Fibroblast of lung (primary cell): ENCODE measurements around the gene NRG2. TPM values are rescaled to one million over a fixed set of nuclear protein-coding genes. Genes with fewer than 3 reads are reported as not detected.
A peak's percentile ranks its signal among the peaks of the same experiment; 100 is the strongest.

Source experiments
- DNase-seq, 2 donors: peaks; one replicate each; pipeline versions ENCODE4 v3.0.0 to v3.0.0-alpha.2; 2010; ENCODE audit warnings: low read depth in 2 of 2
- H2AFZ ChIP-seq: 2 replicates; pipeline ENCODE4 v1.5.1; 2012; ENCODE audit warnings: low read length, control low read depth, inconsistent platforms
- H3K27ac ChIP-seq: 2 replicates; pipeline ENCODE4 v1.5.1; 2011; ENCODE audit warnings: low read length, control low read depth; ENCODE audit not compliant: insufficient read depth
- H3K27me3 ChIP-seq: 2 replicates; pipeline ENCODE4 v1.5.1; 2011; ENCODE audit warnings: mild to moderate bottlenecking, low read length; ENCODE audit not compliant: control insufficient read depth, insufficient read depth
- H3K36me3 ChIP-seq: 2 replicates; pipeline ENCODE4 v1.5.1; 2011; ENCODE audit warnings: low read length; ENCODE audit not compliant: control insufficient read depth, insufficient read depth
- H3K4me1 ChIP-seq: 2 replicates; pipeline ENCODE4 v1.5.1; 2011; ENCODE audit warnings: low read length; ENCODE audit not compliant: control insufficient read depth, insufficient read depth; ENCODE audit errors: extremely low read depth
- H3K4me2 ChIP-seq: 2 replicates; pipeline ENCODE4 v1.5.1; 2011; ENCODE audit warnings: low read length, control low read depth; ENCODE audit not compliant: insufficient read depth; ENCODE audit errors: extremely low read depth
- H3K4me3 ChIP-seq, 4 experiments: fragments of 200-600 bp in 1 of 4; sonication (generic) in 1 of 4; replicated peaks in 1 of 4; 2 replicates each; pipeline ENCODE4 v1.5.1; 2011 to 2016; ENCODE audit warnings: low read length in 4 of 4, low read depth in 3 of 4, mild to moderate bottlenecking in 3 of 4, control low read depth in 2 of 4, inconsistent platforms in 1 of 4, mixed read lengths in 1 of 4; ENCODE audit not compliant: insufficient read depth in 1 of 4; ENCODE audit errors: control extremely low read depth in 1 of 4
- H3K79me2 ChIP-seq: 2 replicates; pipeline ENCODE4 v1.5.1; 2012; ENCODE audit warnings: mild to moderate bottlenecking, low read length, inconsistent platforms; ENCODE audit not compliant: control insufficient read depth, insufficient read depth
- H3K9ac ChIP-seq: 2 replicates; pipeline ENCODE4 v1.5.1; 2011; ENCODE audit warnings: mild to moderate bottlenecking, low read length, control low read depth; ENCODE audit not compliant: insufficient read depth
- H3K9me3 ChIP-seq: 2 replicates; pipeline ENCODE4 v1.5.1; 2012; ENCODE audit warnings: low read depth, low read length; ENCODE audit not compliant: control insufficient read depth, insufficient read depth
- H4K20me1 ChIP-seq: 2 replicates; pipeline ENCODE4 v1.5.1; 2011; ENCODE audit warnings: low read length; ENCODE audit not compliant: control insufficient read depth, insufficient read depth; ENCODE audit errors: extremely low read depth
- EZH2 ChIP-seq: IDR thresholded peaks from 2 replicates; pipeline ENCODE4 v1.5.1; 2012; ENCODE audit warnings: low read length, control low read depth, mild to moderate bottlenecking; ENCODE audit errors: missing control alignments
- polyA plus RNA-seq, 2 donors: library from polyadenylated mRNA; depleted of rRNA in 1 of 2; stranded (reverse) in 1 of 2; unstranded in 1 of 2; fragments of >200 nt; gene quantifications; 2 replicates each; pipeline ENCODE4 v1.2.1, GENCODE V29; 2011 to 2012; ENCODE audit warnings: missing spikeins in 1 of 2
- total RNA-seq: library from RNA; depleted of rRNA; stranded (reverse); fragments of >200 nt; gene quantifications from 2 replicates; pipeline ENCODE4 v1.2.1, GENCODE V29; 2014
- TF ChIP-seq, protein P1 (sequence below), 2 donors: IDR thresholded peaks in 1 of 2; conservative IDR thresholded peaks in 1 of 2; 1 replicate in 1 of 2; 2 replicates in 1 of 2; pipeline ENCODE4 v1.5.1; 2011 to 2012; ENCODE audit warnings: low read length in 2 of 2, control low read depth in 1 of 2, inconsistent platforms in 1 of 2, low read depth in 1 of 2, mild to moderate bottlenecking in 1 of 2

NRG2 gene
- total and polyA plus RNA-seq, 2 donors (not counting 1 experiment from before 2014, with no cell fraction given): 0.28 to 1.3 TPM

DNA sequence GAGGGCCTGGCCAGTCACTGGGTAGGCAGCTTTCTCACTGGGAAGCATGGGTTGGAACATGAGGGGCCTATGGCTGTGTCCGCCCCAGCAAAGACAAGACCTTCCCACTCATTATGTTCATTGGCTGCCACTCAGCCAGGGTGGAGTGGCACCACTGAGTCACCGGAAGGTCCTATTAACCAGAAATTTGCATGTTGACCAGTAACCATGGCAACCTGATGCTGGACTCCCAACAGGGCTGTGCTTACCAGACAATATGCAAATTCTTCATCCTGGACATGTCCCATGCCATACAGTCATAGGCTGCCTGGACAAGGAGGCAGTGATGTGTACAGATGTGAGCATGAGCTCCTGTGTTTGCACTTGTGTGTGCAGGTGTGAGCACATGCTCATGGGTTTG, 180.8 kb downstream of the NRG2 start:
- TF ChIP-seq, protein P1, sequence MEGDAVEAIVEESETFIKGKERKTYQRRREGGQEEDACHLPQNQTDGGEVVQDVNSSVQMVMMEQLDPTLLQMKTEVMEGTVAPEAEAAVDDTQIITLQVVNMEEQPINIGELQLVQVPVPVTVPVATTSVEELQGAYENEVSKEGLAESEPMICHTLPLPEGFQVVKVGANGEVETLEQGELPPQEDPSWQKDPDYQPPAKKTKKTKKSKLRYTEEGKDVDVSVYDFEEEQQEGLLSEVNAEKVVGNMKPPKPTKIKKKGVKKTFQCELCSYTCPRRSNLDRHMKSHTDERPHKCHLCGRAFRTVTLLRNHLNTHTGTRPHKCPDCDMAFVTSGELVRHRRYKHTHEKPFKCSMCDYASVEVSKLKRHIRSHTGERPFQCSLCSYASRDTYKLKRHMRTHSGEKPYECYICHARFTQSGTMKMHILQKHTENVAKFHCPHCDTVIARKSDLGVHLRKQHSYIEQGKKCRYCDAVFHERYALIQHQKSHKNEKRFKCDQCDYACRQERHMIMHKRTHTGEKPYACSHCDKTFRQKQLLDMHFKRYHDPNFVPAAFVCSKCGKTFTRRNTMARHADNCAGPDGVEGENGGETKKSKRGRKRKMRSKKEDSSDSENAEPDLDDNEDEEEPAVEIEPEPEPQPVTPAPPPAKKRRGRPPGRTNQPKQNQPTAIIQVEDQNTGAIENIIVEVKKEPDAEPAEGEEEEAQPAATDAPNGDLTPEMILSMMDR (conservative IDR thresholded peaks at IDR 0.05 in 1 of 2, IDR thresholded peaks at IDR 0.05 in 1 of 2; ENCODE audit: low read depth in 1 of 2, low read length in 2 of 2): no peak
- TF ChIP-seq EZH2: no peak
- Histone ChIP-seq H3K79me2 (no peaks in the 10 kb centered on the region), H3K4me3 (no peak overlapping the region), H3K4me2 (no peak overlapping the region), H4K20me1 (no peaks in the 10 kb centered on the region), H3K9ac (no peak overlapping the region), H2AFZ (no peak overlapping the region), H3K36me3 (no peaks in the 10 kb centered on the region), H3K4me1 (no peaks in the 10 kb centered on the region), H3K9me3 (no peaks in the 10 kb centered on the region), H3K27me3 (peaks cover under 1% of the 10 kb centered on the region), H3K27ac (no peak overlapping the region)
- DNase-seq: peak; percentile 8 to 62

DNA sequence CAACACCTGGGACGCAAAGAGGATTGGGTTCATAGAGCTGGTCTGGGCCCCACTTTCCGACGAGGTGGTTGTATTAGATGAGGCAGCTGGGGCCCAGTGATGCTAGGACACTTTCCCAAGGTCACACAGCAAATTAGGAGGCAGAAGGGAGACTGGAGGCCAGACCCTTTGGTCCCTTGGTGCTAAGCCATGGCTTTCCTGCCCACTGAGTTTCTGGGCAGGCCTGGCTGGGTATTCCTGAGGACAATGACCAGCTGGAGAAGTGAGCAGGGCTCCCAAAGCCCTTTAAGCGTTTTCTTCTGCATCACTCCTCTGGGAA, 181.3 kb downstream of the NRG2 start:
- Histone ChIP-seq H3K27ac (no peak overlapping the region), H3K9me3 (no peaks in the 10 kb centered on the region), H3K4me1 (no peaks in the 10 kb centered on the region), H2AFZ (no peak overlapping the region), H3K79me2 (no peaks in the 10 kb centered on the region), H3K36me3 (no peaks in the 10 kb centered on the region), H3K27me3 (no peaks in the 10 kb centered on the region), H3K4me3 (no peak overlapping the region), H3K9ac (no peak overlapping the region), H3K4me2 (no peak overlapping the region), H4K20me1 (no peaks in the 10 kb centered on the region)
- TF ChIP-seq, protein P1 (conservative IDR thresholded peaks at IDR 0.05 in 1 of 2, IDR thresholded peaks at IDR 0.05 in 1 of 2; ENCODE audit: low read depth in 1 of 2, low read length in 2 of 2): no peak
- no peak for TF ChIP-seq EZH2
- no peak for DNase-seq

GRCh38 chr5:139861021-139861888, 181.8 kb downstream of the NRG2 start:
- no peak for DNase-seq
- H3K27ac ChIP-seq: no peak overlapping the region
- no peaks in the 10 kb centered on the region for H3K27me3 ChIP-seq

More at GRCh38 chr5:139861021-139861888, 181.8 kb downstream of the NRG2 start:
- Histone ChIP-seq H3K79me2 (no peaks in the 10 kb centered on the region), H3K36me3 (no peaks in the 10 kb centered on the region), H3K9ac (no peak overlapping the region), H3K9me3 (no peaks in the 10 kb centered on the region), H3K4me3 (no peak overlapping the region), H3K4me1 (no peaks in the 10 kb centered on the region), H2AFZ (no peak overlapping the region), H4K20me1 (no peaks in the 10 kb centered on the region), H3K4me2 (no peak overlapping the region)
- no peak for TF ChIP-seq EZH2
- TF ChIP-seq, protein P1 (conservative IDR thresholded peaks at IDR 0.05 in 1 of 2, IDR thresholded peaks at IDR 0.05 in 1 of 2; ENCODE audit: low read depth in 1 of 2, low read length in 2 of 2): no peak
